ENCODE results near the gene RHOF.
"Not testable (repeated sequence)": the region's sequence is repeated elsewhere in the genome, so short reads cannot be mapped to it uniquely, and the experiment has no call there.

RHOF gene

DNA sequence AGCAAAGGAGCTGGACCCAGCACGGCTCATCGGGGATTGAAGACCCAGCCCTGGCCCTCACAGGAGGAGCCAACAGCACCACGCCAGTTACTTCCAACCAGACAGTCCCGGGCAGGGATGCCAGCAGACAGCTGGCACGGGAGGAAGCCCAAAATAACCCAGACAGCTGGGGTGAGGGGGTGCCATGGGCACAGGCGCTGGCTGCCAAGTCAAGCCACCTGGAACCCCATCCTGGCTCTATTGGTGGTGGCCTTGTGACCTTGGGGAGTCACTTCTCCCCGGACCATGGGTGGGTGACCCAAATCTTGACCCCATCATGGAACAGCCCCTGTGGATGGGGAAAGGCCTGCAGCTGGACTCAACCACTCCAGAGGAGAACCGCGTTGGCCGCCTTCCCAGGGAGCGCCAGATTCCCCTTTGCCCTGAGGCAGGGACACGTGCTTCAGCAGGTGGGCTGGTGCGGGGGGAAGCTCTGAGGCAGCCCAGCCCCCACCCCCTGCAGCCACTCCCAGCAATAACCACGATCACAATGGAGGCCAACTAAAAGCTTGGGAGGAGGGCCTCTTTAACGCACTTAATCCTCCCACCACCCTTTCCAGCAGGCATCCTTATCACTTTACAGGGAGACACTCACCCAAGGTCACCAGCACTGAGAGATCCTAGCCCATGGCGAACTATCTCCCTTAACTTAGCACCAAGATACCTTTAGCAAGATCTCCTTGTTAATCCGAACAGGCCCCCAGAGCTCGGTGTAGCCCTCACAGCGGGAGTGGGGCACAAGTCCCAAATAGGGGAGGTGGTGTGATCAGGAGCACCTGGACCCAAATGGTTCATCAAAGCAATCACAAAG, 4.7 kb upstream of the RHOF start:
- Histone ChIP-seq H3K9me3 (ENCODE audit: control insufficient read depth, low read length) (no peaks in the 10 kb centered on the region), H3K27ac (ENCODE audit: insufficient read depth, low read depth, low read length, poor library complexity, severe bottlenecking) (no peak overlapping the region), H3K27me3 (ENCODE audit: control insufficient read depth, insufficient read depth, low read length, poor library complexity, severe bottlenecking) (peaks cover 8% of the 10 kb centered on the region), H3K4me1 (ENCODE audit: control insufficient read depth, insufficient read depth, low read length) (peaks cover 32% of the 10 kb centered on the region), H3K36me3 (ENCODE audit: control insufficient read depth, insufficient read depth, low read length) (peaks cover 7% of the 10 kb centered on the region), H3K4me3 (ENCODE audit: insufficient read depth, low read depth, low read length) (peak overlapping the region; percentile 93)
- 38 to 45% methylated on average over 19 of the region's 19 CpGs for WGBS, 2 experiments

GRCh38 chr12:121796855-121797751, 3.6 kb upstream of the RHOF start:
- Histone ChIP-seq H3K27me3 (ENCODE audit: control insufficient read depth, insufficient read depth, low read length, poor library complexity, severe bottlenecking) (peaks cover 18% of the 10 kb centered on the region), H3K36me3 (ENCODE audit: control insufficient read depth, insufficient read depth, low read length) (peaks cover 7% of the 10 kb centered on the region), H3K4me1 (ENCODE audit: control insufficient read depth, insufficient read depth, low read length) (peaks cover 32% of the 10 kb centered on the region), H3K4me3 (ENCODE audit: insufficient read depth, low read depth, low read length) (peak overlapping the region; percentile 93), H3K27ac (ENCODE audit: insufficient read depth, low read depth, low read length, poor library complexity, severe bottlenecking) (no peak overlapping the region), H3K9me3 (ENCODE audit: control insufficient read depth, low read length) (no peaks in the 10 kb centered on the region)
- WGBS, 2 experiments: 33 to 36% methylated on average over 39 of the region's 39 CpGs

GRCh38 chr12:121795034-121795968, 1.8 kb upstream of the RHOF start:
- H3K9me3 ChIP-seq (ENCODE audit: control insufficient read depth, low read length): no peaks in the 10 kb centered on the region
- peaks cover 32% of the 10 kb centered on the region for H3K4me1 ChIP-seq (ENCODE audit: control insufficient read depth, insufficient read depth, low read length)

DNA sequence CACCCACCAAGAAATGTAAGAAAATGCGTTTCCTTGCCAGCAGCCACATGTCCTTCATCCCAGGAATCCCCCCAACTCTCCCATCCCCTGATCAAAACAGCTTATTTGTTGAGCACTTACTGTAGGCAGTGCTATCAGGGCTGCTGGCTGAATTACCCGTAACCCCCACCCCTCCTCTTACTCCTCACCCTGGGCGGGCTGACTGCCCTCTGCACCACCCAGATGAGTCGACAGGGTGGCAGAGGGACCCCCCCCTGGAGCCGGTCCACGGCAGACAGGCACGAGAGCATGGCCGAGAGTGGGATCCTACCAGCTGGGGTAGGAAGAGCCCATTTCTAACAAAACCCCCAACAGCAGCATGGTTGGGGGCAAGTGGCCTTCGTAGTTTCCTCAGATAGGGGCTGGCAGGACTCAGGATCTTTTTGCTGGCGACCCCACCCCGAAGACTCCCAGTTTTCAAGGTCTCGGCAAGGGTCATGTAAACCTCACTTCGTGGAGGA, 1.1 kb upstream of the RHOF start:
- Histone ChIP-seq H3K4me3 (ENCODE audit: insufficient read depth, low read depth, low read length) (no peak overlapping the region), H3K27ac (ENCODE audit: insufficient read depth, low read depth, low read length, poor library complexity, severe bottlenecking) (no peak overlapping the region), H3K9me3 (ENCODE audit: control insufficient read depth, low read length) (no peaks in the 10 kb centered on the region), H3K27me3 (ENCODE audit: control insufficient read depth, insufficient read depth, low read length, poor library complexity, severe bottlenecking) (peaks cover 18% of the 10 kb centered on the region), H3K4me1 (ENCODE audit: control insufficient read depth, insufficient read depth, low read length) (peaks cover 32% of the 10 kb centered on the region), H3K36me3 (ENCODE audit: control insufficient read depth, insufficient read depth, low read length) (peaks cover 7% of the 10 kb centered on the region)
- 12 to 13% methylated on average over 13 of the region's 13 CpGs for WGBS, 2 experiments

More at GRCh38 chr12:121795034-121795968, 1.8 kb upstream of the RHOF start:
- H3K36me3 ChIP-seq (ENCODE audit: control insufficient read depth, insufficient read depth, low read length): peaks cover 7% of the 10 kb centered on the region
- WGBS, 2 experiments: 50% methylated on average over 15 of the region's 15 CpGs
- H3K4me3 ChIP-seq (ENCODE audit: insufficient read depth, low read depth, low read length): no peak overlapping the region
- H3K27ac ChIP-seq (ENCODE audit: insufficient read depth, low read depth, low read length, poor library complexity, severe bottlenecking): no peak overlapping the region
- H3K27me3 ChIP-seq (ENCODE audit: control insufficient read depth, insufficient read depth, low read length, poor library complexity, severe bottlenecking): peaks cover 18% of the 10 kb centered on the region

DNA sequence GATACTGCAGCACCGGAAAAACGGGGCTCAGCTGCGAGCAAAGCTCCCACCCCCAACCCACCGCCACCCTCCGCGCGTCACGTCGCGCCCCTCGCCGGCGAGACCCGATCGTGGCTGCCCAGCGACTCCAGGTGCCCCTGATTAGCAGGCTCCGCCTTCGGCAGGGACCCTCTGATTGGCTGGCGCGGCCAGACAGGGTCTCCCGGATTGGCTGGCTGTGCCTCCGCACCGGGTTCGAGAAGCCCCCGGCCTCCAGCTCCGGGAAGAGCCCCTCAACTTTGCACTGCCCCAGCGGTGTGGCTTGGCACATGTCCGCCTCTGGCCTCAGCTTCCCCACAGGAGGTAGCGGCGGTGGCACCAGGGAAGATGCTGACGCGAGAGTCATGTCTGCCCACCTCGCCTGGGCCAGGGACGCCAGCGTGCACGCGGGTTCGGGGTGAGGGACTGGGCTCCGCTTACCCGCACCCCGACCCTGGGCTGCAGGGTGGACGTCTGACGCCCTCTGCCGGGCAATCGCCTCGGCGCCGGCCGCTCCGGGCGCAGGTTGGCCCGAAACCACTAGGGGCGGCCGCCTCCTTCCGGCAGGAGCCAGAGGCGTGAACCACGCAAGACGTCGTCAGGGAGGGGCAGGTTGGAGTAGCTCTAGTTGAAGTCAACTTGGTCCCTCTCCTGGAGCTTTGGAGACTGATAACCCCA, 498 bp upstream of the RHOF start:
- 0% methylated on average over 59 of the region's 59 CpGs for WGBS, 2 experiments
- H3K9me3 ChIP-seq (ENCODE audit: control insufficient read depth, low read length): no peaks in the 10 kb centered on the region
- peaks cover 18% of the 10 kb centered on the region for H3K27me3 ChIP-seq (ENCODE audit: control insufficient read depth, insufficient read depth, low read length, poor library complexity, severe bottlenecking)
- H3K4me3 ChIP-seq (ENCODE audit: insufficient read depth, low read depth, low read length): peak overlapping the region; percentile 41
- peaks cover 31% of the 10 kb centered on the region for H3K4me1 ChIP-seq (ENCODE audit: control insufficient read depth, insufficient read depth, low read length)
- H3K36me3 ChIP-seq (ENCODE audit: control insufficient read depth, insufficient read depth, low read length): peaks cover 7% of the 10 kb centered on the region
- no peak overlapping the region for H3K27ac ChIP-seq (ENCODE audit: insufficient read depth, low read depth, low read length, poor library complexity, severe bottlenecking)

GRCh38 chr12:121792607-121793439, 665 bp downstream of the RHOF start:
- Histone ChIP-seq H3K27ac (ENCODE audit: insufficient read depth, low read depth, low read length, poor library complexity, severe bottlenecking) (no peak overlapping the region), H3K4me3 (ENCODE audit: insufficient read depth, low read depth, low read length) (peak overlapping the region; percentile 41), H3K36me3 (ENCODE audit: control insufficient read depth, insufficient read depth, low read length) (peaks cover 7% of the 10 kb centered on the region), H3K9me3 (ENCODE audit: control insufficient read depth, low read length) (no peaks in the 10 kb centered on the region), H3K27me3 (ENCODE audit: control insufficient read depth, insufficient read depth, low read length, poor library complexity, severe bottlenecking) (peaks cover 18% of the 10 kb centered on the region), H3K4me1 (ENCODE audit: control insufficient read depth, insufficient read depth, low read length) (peaks cover 19% of the 10 kb centered on the region)
- 15 to 17% methylated on average over 46 to 48 of the region's 48 CpGs for WGBS, 2 experiments

DNA sequence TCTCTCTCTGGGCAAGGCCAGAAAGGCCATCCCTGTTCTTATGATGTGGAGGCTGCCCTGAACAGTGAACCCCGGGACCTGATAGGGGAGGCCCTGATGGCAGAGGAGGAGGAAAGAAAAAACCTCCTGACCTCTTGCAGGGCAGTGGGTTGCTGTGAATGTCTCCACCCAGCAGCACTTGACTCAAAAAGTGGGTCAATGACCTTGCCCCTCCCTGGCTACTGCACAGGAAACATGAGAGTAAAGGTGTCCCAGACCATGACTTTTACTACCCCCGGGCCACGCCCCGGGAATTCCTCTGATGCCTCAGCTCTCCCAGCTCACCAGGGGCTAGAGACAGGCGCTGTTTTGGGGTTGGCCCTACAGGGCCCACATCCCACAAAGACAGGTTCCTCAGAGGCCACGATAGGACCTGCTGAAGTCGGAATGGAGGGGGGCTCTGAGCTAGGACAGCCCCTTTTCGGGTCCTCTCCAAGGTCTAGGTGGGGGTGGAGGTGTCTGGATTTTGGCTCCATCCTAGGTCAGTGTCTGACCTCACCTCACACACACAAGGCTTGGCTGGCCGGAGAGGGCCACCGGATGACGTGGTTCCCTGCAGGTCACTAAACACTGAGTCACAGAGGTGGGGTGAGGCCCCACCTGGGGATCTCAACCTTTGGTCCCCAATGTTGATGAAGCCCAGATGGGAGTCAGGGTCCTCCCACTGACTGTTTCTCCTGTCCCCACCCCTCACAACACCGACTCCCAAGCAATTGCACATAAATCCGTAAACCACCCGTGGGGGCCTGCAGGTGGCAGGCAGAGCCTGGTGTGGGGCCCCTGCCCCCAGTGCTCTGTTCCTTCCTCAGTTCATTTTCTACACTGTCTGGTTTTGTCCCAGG, 1.6 kb downstream of the RHOF start:
- Histone ChIP-seq H3K36me3 (ENCODE audit: control insufficient read depth, insufficient read depth, low read length) (peaks cover 7% of the 10 kb centered on the region), H3K4me1 (ENCODE audit: control insufficient read depth, insufficient read depth, low read length) (peaks cover 10% of the 10 kb centered on the region), H3K4me3 (ENCODE audit: insufficient read depth, low read depth, low read length) (no peak overlapping the region), H3K9me3 (ENCODE audit: control insufficient read depth, low read length) (no peaks in the 10 kb centered on the region), H3K27ac (ENCODE audit: insufficient read depth, low read depth, low read length, poor library complexity, severe bottlenecking) (no peak overlapping the region), H3K27me3 (ENCODE audit: control insufficient read depth, insufficient read depth, low read length, poor library complexity, severe bottlenecking) (peaks cover 18% of the 10 kb centered on the region)
- WGBS, 2 experiments: 91 to 92% methylated on average over 13 to 14 of the region's 14 CpGs

DNA sequence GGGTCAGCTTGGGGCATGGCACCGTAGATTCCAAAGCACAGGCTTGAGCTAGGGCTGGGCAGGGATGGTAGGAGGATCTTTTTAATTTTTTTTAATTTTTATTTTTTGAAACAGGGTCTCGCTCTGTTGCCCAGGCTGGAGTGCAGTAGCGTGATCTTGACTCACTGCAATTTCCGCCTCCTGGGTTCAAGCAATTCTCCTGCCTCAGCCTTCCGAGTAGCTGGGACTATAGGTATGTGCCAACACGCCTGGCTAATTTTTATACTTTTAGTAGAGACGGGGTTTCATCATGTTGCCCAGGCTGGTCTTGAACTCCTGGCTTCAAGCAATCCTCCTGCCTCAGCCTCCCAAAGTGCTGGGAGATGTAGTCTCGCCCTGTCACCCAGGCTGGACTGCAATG, 2.7 kb downstream of the RHOF start:
- H3K36me3 ChIP-seq (ENCODE audit: control insufficient read depth, insufficient read depth, low read length); H3K9me3 ChIP-seq (ENCODE audit: control insufficient read depth, low read length); H3K4me3 ChIP-seq (ENCODE audit: insufficient read depth, low read depth, low read length); H3K27ac ChIP-seq (ENCODE audit: insufficient read depth, low read depth, low read length, poor library complexity, severe bottlenecking); H3K4me1 ChIP-seq (ENCODE audit: control insufficient read depth, insufficient read depth, low read length): not testable (repeated sequence)
- H3K27me3 ChIP-seq (ENCODE audit: control insufficient read depth, insufficient read depth, low read length, poor library complexity, severe bottlenecking): peaks cover 18% of the 10 kb centered on the region
- 94 to 96% methylated on average over 8 of the region's 8 CpGs for WGBS, 2 experiments

Measured in ectodermal cell (in vitro differentiated cells).